ENCODE results near the gene ADD3.
A peak's percentile ranks its signal among the peaks of the same experiment; 100 is the strongest.

ADD3 gene

GRCh38 chr10:109994711-109995577 is 12.8 kb upstream of the ADD3 start:
- Histone ChIP-seq H3K9ac (ENCODE audit: low read length in 2 of 2) (no peak overlapping the region), H3K4me3 (ENCODE audit: low read length in 2 of 2) (no peak overlapping the region), H3K27ac (ENCODE audit: low read length) (no peak overlapping the region), H3K9me3 (ENCODE audit: control insufficient read depth in 2 of 2, low read length in 2 of 2) (no peaks in the 10 kb centered on the region), H3K27me3 (ENCODE audit: control insufficient read depth in 1 of 2, insufficient read depth in 2 of 2, low read length in 2 of 2) (no peaks in the 10 kb centered on the region), H3K4me1 (ENCODE audit: control insufficient read depth, insufficient read depth, low read length) (no peaks in the 10 kb centered on the region), H3K36me3 (ENCODE audit: control insufficient read depth in 2 of 2, insufficient read depth in 2 of 2, low read length in 2 of 2) (no peaks in the 10 kb centered on the region)

GRCh38 chr10:109995595-109995994 is 12.2 kb upstream of the ADD3 start:
- H3K27ac ChIP-seq (ENCODE audit: low read length) = no peak overlapping the region
- no peaks in the 10 kb centered on the region for H3K27me3 ChIP-seq (ENCODE audit: control insufficient read depth in 1 of 2, insufficient read depth in 2 of 2, low read length in 2 of 2)
- H3K9me3 ChIP-seq (ENCODE audit: control insufficient read depth in 2 of 2, low read length in 2 of 2) = no peaks in the 10 kb centered on the region
- no peak overlapping the region for H3K9ac ChIP-seq (ENCODE audit: low read length in 2 of 2)
- no peak overlapping the region for H3K4me3 ChIP-seq (ENCODE audit: low read length in 2 of 2)
- no peaks in the 10 kb centered on the region for H3K4me1 ChIP-seq (ENCODE audit: control insufficient read depth, insufficient read depth, low read length)
- H3K36me3 ChIP-seq (ENCODE audit: control insufficient read depth in 2 of 2, insufficient read depth in 2 of 2, low read length in 2 of 2) = no peaks in the 10 kb centered on the region

GRCh38 chr10:109996225-109996624 is 11.6 kb upstream of the ADD3 start:
- no peak overlapping the region for H3K27ac ChIP-seq (ENCODE audit: low read length)

GRCh38 chr10:109996766-109997171 is 11.0 kb upstream of the ADD3 start:
- H3K36me3 ChIP-seq (ENCODE audit: control insufficient read depth in 2 of 2, insufficient read depth in 2 of 2, low read length in 2 of 2) = no peaks in the 10 kb centered on the region
- no peak overlapping the region for H3K27ac ChIP-seq (ENCODE audit: low read length)
- no peak overlapping the region for H3K9ac ChIP-seq (ENCODE audit: low read length in 2 of 2)
- no peaks in the 10 kb centered on the region for H3K9me3 ChIP-seq (ENCODE audit: control insufficient read depth in 2 of 2, low read length in 2 of 2)
- no peaks in the 10 kb centered on the region for H3K4me1 ChIP-seq (ENCODE audit: control insufficient read depth, insufficient read depth, low read length)
- no peaks in the 10 kb centered on the region for H3K27me3 ChIP-seq (ENCODE audit: control insufficient read depth in 1 of 2, insufficient read depth in 2 of 2, low read length in 2 of 2)
- H3K4me3 ChIP-seq (ENCODE audit: low read length in 2 of 2) = no peak overlapping the region

More at GRCh38 chr10:109996225-109996624, 11.6 kb upstream of the ADD3 start:
- no peak overlapping the region for H3K4me3 ChIP-seq (ENCODE audit: low read length in 2 of 2)
- H3K27me3 ChIP-seq (ENCODE audit: control insufficient read depth in 1 of 2, insufficient read depth in 2 of 2, low read length in 2 of 2) = no peaks in the 10 kb centered on the region
- no peaks in the 10 kb centered on the region for H3K36me3 ChIP-seq (ENCODE audit: control insufficient read depth in 2 of 2, insufficient read depth in 2 of 2, low read length in 2 of 2)
- H3K9ac ChIP-seq (ENCODE audit: low read length in 2 of 2) = no peak overlapping the region
- no peaks in the 10 kb centered on the region for H3K9me3 ChIP-seq (ENCODE audit: control insufficient read depth in 2 of 2, low read length in 2 of 2)
- H3K4me1 ChIP-seq (ENCODE audit: control insufficient read depth, insufficient read depth, low read length) = no peaks in the 10 kb centered on the region

- H3K9ac ChIP-seq (ENCODE audit: low read length in 2 of 2) = no peak overlapping the region
- no peaks in the 10 kb centered on the region for H3K4me1 ChIP-seq (ENCODE audit: control insufficient read depth, insufficient read depth, low read length)
- H3K36me3 ChIP-seq (ENCODE audit: control insufficient read depth in 2 of 2, insufficient read depth in 2 of 2, low read length in 2 of 2) = no peaks in the 10 kb centered on the region
- no peaks in the 10 kb centered on the region for H3K27me3 ChIP-seq (ENCODE audit: control insufficient read depth in 1 of 2, insufficient read depth in 2 of 2, low read length in 2 of 2)
- no peak overlapping the region for H3K27ac ChIP-seq (ENCODE audit: low read length)
- H3K9me3 ChIP-seq (ENCODE audit: control insufficient read depth in 2 of 2, low read length in 2 of 2) = no peaks in the 10 kb centered on the region
- H3K4me3 ChIP-seq (ENCODE audit: low read length in 2 of 2) = no peak overlapping the region
Measured at GRCh38 chr10:109997233-109997632, 10.6 kb upstream of the ADD3 start.

GRCh38 chr10:109998513-109998912 is 9.3 kb upstream of the ADD3 start:
- no peak overlapping the region for H3K9ac ChIP-seq (ENCODE audit: low read length in 2 of 2)
- no peak overlapping the region for H3K27ac ChIP-seq (ENCODE audit: low read length)
- no peak overlapping the region for H3K4me3 ChIP-seq (ENCODE audit: low read length in 2 of 2)
- no peaks in the 10 kb centered on the region for H3K9me3 ChIP-seq (ENCODE audit: control insufficient read depth in 2 of 2, low read length in 2 of 2)
- H3K4me1 ChIP-seq (ENCODE audit: control insufficient read depth, insufficient read depth, low read length) = no peaks in the 10 kb centered on the region
- H3K36me3 ChIP-seq (ENCODE audit: control insufficient read depth in 2 of 2, insufficient read depth in 2 of 2, low read length in 2 of 2) = no peaks in the 10 kb centered on the region
- H3K27me3 ChIP-seq (ENCODE audit: control insufficient read depth in 1 of 2, insufficient read depth in 2 of 2, low read length in 2 of 2) = no peaks in the 10 kb centered on the region

- peaks cover 8% of the 10 kb centered on the region for H3K4me1 ChIP-seq (ENCODE audit: control insufficient read depth, insufficient read depth, low read length)
- H3K27ac ChIP-seq (ENCODE audit: low read length) = no peak overlapping the region
- H3K27me3 ChIP-seq (ENCODE audit: control insufficient read depth in 1 of 2, insufficient read depth in 2 of 2, low read length in 2 of 2) = no peaks in the 10 kb centered on the region
- H3K36me3 ChIP-seq (ENCODE audit: control insufficient read depth in 2 of 2, insufficient read depth in 2 of 2, low read length in 2 of 2) = no peaks in the 10 kb centered on the region
- no peaks in the 10 kb centered on the region for H3K9me3 ChIP-seq (ENCODE audit: control insufficient read depth in 2 of 2, low read length in 2 of 2)
- no peak overlapping the region for H3K9ac ChIP-seq (ENCODE audit: low read length in 2 of 2)
- H3K4me3 ChIP-seq (ENCODE audit: low read length in 2 of 2) = no peak overlapping the region
Measured at GRCh38 chr10:110002801-110003523, 4.8 kb upstream of the ADD3 start.

GRCh38 chr10:110003524-110003885 is 4.3 kb upstream of the ADD3 start:
- H3K4me1 ChIP-seq (ENCODE audit: control insufficient read depth, insufficient read depth, low read length) = peaks cover 8% of the 10 kb centered on the region
- no peaks in the 10 kb centered on the region for H3K27me3 ChIP-seq (ENCODE audit: control insufficient read depth in 1 of 2, insufficient read depth in 2 of 2, low read length in 2 of 2)
- H3K9ac ChIP-seq (ENCODE audit: low read length in 2 of 2) = no peak overlapping the region
- H3K4me3 ChIP-seq (ENCODE audit: low read length in 2 of 2) = no peak overlapping the region
- no peak overlapping the region for H3K27ac ChIP-seq (ENCODE audit: low read length)
- H3K36me3 ChIP-seq (ENCODE audit: control insufficient read depth in 2 of 2, insufficient read depth in 2 of 2, low read length in 2 of 2) = no peaks in the 10 kb centered on the region
- no peaks in the 10 kb centered on the region for H3K9me3 ChIP-seq (ENCODE audit: control insufficient read depth in 2 of 2, low read length in 2 of 2)

GRCh38 chr10:110005719-110006118 is 2.1 kb upstream of the ADD3 start:
- Histone ChIP-seq H3K36me3 (ENCODE audit: control insufficient read depth in 2 of 2, insufficient read depth in 2 of 2, low read length in 2 of 2) (no peaks in the 10 kb centered on the region), H3K4me3 (ENCODE audit: low read length in 2 of 2) (peak overlapping the region; percentile 68 to 80), H3K9ac (ENCODE audit: low read length in 2 of 2) (peak overlapping the region in 1 of 2 donors; percentile 38), H3K27ac (ENCODE audit: low read length) (peak overlapping the region; percentile 41), H3K9me3 (ENCODE audit: control insufficient read depth in 2 of 2, low read length in 2 of 2) (no peaks in the 10 kb centered on the region), H3K27me3 (ENCODE audit: control insufficient read depth in 1 of 2, insufficient read depth in 2 of 2, low read length in 2 of 2) (no peaks in the 10 kb centered on the region), H3K4me1 (ENCODE audit: control insufficient read depth, insufficient read depth, low read length) (peaks cover 19% of the 10 kb centered on the region)

GRCh38 chr10:110006358-110007160 is 1.2 kb upstream of the ADD3 start:
- H3K27ac ChIP-seq (ENCODE audit: low read length) = peak overlapping the region; percentile 88
- peaks cover 19% of the 10 kb centered on the region for H3K4me1 ChIP-seq (ENCODE audit: control insufficient read depth, insufficient read depth, low read length)
- no peaks in the 10 kb centered on the region for H3K9me3 ChIP-seq (ENCODE audit: control insufficient read depth in 2 of 2, low read length in 2 of 2)
- no peaks in the 10 kb centered on the region for H3K36me3 ChIP-seq (ENCODE audit: control insufficient read depth in 2 of 2, insufficient read depth in 2 of 2, low read length in 2 of 2)
- H3K27me3 ChIP-seq (ENCODE audit: control insufficient read depth in 1 of 2, insufficient read depth in 2 of 2, low read length in 2 of 2) = no peaks in the 10 kb centered on the region
- peak overlapping the region; percentile 68 to 80 for H3K4me3 ChIP-seq (ENCODE audit: low read length in 2 of 2)
- H3K9ac ChIP-seq (ENCODE audit: low read length in 2 of 2) = peak overlapping the region; percentile 74 to 80

All from stomach smooth muscle (tissue), 2 donors.